HepG2 (cell line): ENCODE results near the gene ATP5F1E. TPM values are rescaled to one million over a fixed set of nuclear protein-coding genes. Genes with fewer than 3 reads are reported as not detected.

Source experiments
- ARID5B ChIP-seq: IDR thresholded peaks from 2 replicates; pipeline ENCODE4 v1.4.0; 2020; ENCODE audit warnings: mild to moderate bottlenecking, missing genetic modification reagents
- BORCS8-MEF2B ChIP-seq: sonication (generic); formaldehyde crosslinking; IDR thresholded peaks from 2 replicates; pipeline ENCODE4 v1.8.0; 2022; ENCODE audit warnings: mild to moderate bottlenecking, missing genetic modification reagents
- CHCHD3 ChIP-seq: sonication (generic); formaldehyde crosslinking; IDR thresholded peaks from 2 replicates; pipeline ENCODE4 v1.8.0; 2022; ENCODE audit warnings: mild to moderate bottlenecking, missing genetic modification reagents, moderate library complexity
- CHD4 ChIP-seq: fragments of 200-600 bp; sonication (generic); IDR thresholded peaks from 2 replicates; pipeline ENCODE4 v1.7.0; 2017; ENCODE audit warnings: mild to moderate bottlenecking, low read length, borderline replicate concordance
- CREBL2 ChIP-seq: sonication (generic); formaldehyde crosslinking; IDR thresholded peaks from 2 replicates; pipeline ENCODE4 v1.8.1; 2023; ENCODE audit warnings: missing genetic modification reagents, mild to moderate bottlenecking, borderline replicate concordance
- CREM ChIP-seq, 2 experiments: sonication (generic) in 1 of 2; formaldehyde crosslinking in 1 of 2; IDR thresholded peaks; 2 replicates each; pipeline versions ENCODE4 v1.4.0 to v1.6.1; 2016 to 2020; ENCODE audit warnings: antibody characterized with exemption in 1 of 2, mild to moderate bottlenecking in 1 of 2, missing genetic modification reagents in 1 of 2
- MAX ChIP-seq: IDR thresholded peaks from 2 replicates; pipeline ENCODE4 v1.6.1; 2012; ENCODE audit warnings: inconsistent platforms
- POGZ ChIP-seq: sonication (generic); formaldehyde crosslinking; IDR thresholded peaks from 2 replicates; pipeline ENCODE4 v1.4.0; 2020; ENCODE audit warnings: mild to moderate bottlenecking, missing genetic modification reagents
- TFDP1 ChIP-seq: IDR thresholded peaks from 2 replicates; pipeline ENCODE4 v1.6.1; 2016; ENCODE audit warnings: missing compliant biosample characterization, missing genetic modification reagents, borderline replicate concordance
- TOE1 ChIP-seq: sonication (generic); formaldehyde crosslinking; IDR thresholded peaks from 2 replicates; pipeline ENCODE4 v1.4.0; 2020; ENCODE audit warnings: mild to moderate bottlenecking, missing genetic modification reagents
- UBTF ChIP-seq: sonication (generic); formaldehyde crosslinking; IDR thresholded peaks from 2 replicates; pipeline ENCODE4 v1.4.0; 2020; ENCODE audit warnings: mild to moderate bottlenecking, missing genetic modification reagents
- ZNF10 ChIP-seq: sonication (generic); formaldehyde crosslinking; IDR thresholded peaks from 2 replicates; pipeline ENCODE4 v1.4.0; 2020; ENCODE audit warnings: mild to moderate bottlenecking, low read depth, missing genetic modification reagents, borderline replicate concordance
- ZNF280B ChIP-seq: sonication (generic); formaldehyde crosslinking; IDR thresholded peaks from 2 replicates; pipeline ENCODE4 v1.5.0; 2020; ENCODE audit warnings: missing genetic modification reagents, mild to moderate bottlenecking, borderline replicate concordance
- ZNF292 ChIP-seq: sonication (generic); formaldehyde crosslinking; IDR thresholded peaks from 2 replicates; pipeline ENCODE4 v1.8.1; 2022; ENCODE audit warnings: mild to moderate bottlenecking, low read depth, missing genetic modification reagents, borderline replicate concordance
- ZNF317 ChIP-seq: sonication (generic); formaldehyde crosslinking; IDR thresholded peaks from 2 replicates; pipeline ENCODE4 v1.5.0; 2020; ENCODE audit warnings: mild to moderate bottlenecking, missing genetic modification reagents
- ZNF615 ChIP-seq: sonication (generic); formaldehyde crosslinking; IDR thresholded peaks from 2 replicates; pipeline ENCODE4 v1.5.0; 2020; ENCODE audit warnings: mild to moderate bottlenecking, missing genetic modification reagents, borderline replicate concordance
- ZNF841 ChIP-seq: sonication (generic); formaldehyde crosslinking; IDR thresholded peaks from 2 replicates; pipeline ENCODE4 v1.8.1; 2023; ENCODE audit warnings: missing genetic modification reagents, borderline replicate concordance
- polyA plus RNA-seq, 8 experiments: library from polyadenylated mRNA; depleted of rRNA in 3 of 8; stranded (reverse) in 7 of 8; unstranded in 1 of 8; fragments of >200 nt; fragmentation: Illumina TruSeq in 4 of 8; extraction: Trizol in 4 of 8; gene quantifications; 2 replicates each; pipeline versions ENCODE4 v1.2.1 to v1.2.3, GENCODE V29; 2011 to 2016; ENCODE audit warnings: low read depth in 4 of 8, missing spikeins in 1 of 8, mixed read lengths in 1 of 8; ENCODE audit not compliant: insufficient read depth in 1 of 8
- total RNA-seq, 5 experiments: library from RNA; depleted of rRNA; stranded (reverse); fragments of >200 nt; fragmentation: Illumina TruSeq; extraction: Trizol; gene quantifications; 2 replicates each; pipeline ENCODE4 v1.2.3, GENCODE V29; 2016; ENCODE audit warnings: low read depth in 1 of 5

ATP5F1E gene
- total and polyA plus RNA-seq, 2 of the 13 experiments (the other 11 are each of a cell fraction or from before 2014, with no cell fraction given), result 121 to 134 TPM

- TF ChIP-seq TOE1 (CRISPR knock-in tag) (peak; percentile 39; the same call in 1 of the 2 replicates), CREBL2 (peak; percentile 62; the same call in 1 of the 2 replicates), ZNF10 (no peak), CHCHD3 (CRISPR knock-in tag) (peak; percentile 8; the same call in 1 of the 2 replicates), CREM (IDR thresholded peaks at IDR 0.05) (peak; percentile 27; the same call in 1 of the 2 replicates), CREM (CRISPR knock-in tag; IDR thresholded peaks at IDR 0.05) (no peak), ZNF317 (CRISPR knock-in tag) (peak; percentile 78), CHD4 (peak; percentile 81; the same call in 1 of the 2 replicates), ZNF615 (no peak), POGZ (CRISPR knock-in tag) (peak; percentile 85), UBTF (CRISPR knock-in tag) (peak; percentile 63), ZNF280B (CRISPR knock-in tag) (peak; percentile 46; the same call in 1 of the 2 replicates), TFDP1 (peak; percentile 82; the same call in 1 of the 2 replicates), MAX (peak; percentile 83), ZNF292 (peak; percentile 56; the same call in 1 of the 2 replicates), BORCS8-MEF2B (peak; percentile 40; the same call in 1 of the 2 replicates), ARID5B (CRISPR knock-in tag) (peak; percentile 77), ZNF841 (no peak)
These were observed 51.2 kb downstream of the ATP5F1E start, which contains the start of gene NELFCD (continued) for GRCh38 chr20:58980711-58981627.
